ENCODE measurements around the gene LSS.

GRCh38 chr21:46254208-46254975 is 25.8 kb upstream of the LSS start:
- TF ChIP-seq CTCF (IDR thresholded peaks at IDR 0.05; ENCODE audit: low read depth, low read length) (no peak), MAX (IDR thresholded peaks at IDR 0.05; ENCODE audit: low read depth, low read length) (no peak), POLR2A (IDR thresholded peaks at IDR 0.05; ENCODE audit: extremely low read depth, insufficient read length) (peak; percentile 8), MYC (IDR thresholded peaks at IDR 0.05; ENCODE audit: low read depth, low read length) (peak; percentile 13; the same call in 1 of the 2 replicates)

All from NB4 (cell line).